NCI-H1092 (cell line): ENCODE results near the gene TRABD2B.

Source experiments
- DNase-seq: peaks from one replicate; lab custom pipeline; 2025; lab: John Stamatoyannopoulos, UW

TRABD2B gene

DNA sequence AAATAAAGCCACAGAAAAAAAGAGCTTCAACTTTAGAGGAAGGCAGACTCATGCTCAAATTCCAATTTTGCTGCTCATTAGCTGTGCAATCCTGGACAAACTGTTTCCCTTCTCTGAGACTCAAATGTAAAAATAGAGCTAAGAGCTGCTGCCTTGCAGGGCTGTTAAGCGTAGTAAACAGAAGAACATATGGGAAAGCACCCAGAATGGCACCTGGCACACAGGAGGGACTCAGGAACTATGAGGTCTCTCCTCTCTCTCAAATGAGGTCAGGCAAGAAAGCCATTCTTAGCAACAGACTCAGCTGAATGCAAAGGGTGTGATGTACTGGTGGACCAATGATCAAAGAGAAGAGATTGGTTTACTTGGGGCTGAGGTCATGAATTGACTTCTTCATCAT, 61.3 kb downstream of the TRABD2B start:
- DNase-seq: no peak

DNA sequence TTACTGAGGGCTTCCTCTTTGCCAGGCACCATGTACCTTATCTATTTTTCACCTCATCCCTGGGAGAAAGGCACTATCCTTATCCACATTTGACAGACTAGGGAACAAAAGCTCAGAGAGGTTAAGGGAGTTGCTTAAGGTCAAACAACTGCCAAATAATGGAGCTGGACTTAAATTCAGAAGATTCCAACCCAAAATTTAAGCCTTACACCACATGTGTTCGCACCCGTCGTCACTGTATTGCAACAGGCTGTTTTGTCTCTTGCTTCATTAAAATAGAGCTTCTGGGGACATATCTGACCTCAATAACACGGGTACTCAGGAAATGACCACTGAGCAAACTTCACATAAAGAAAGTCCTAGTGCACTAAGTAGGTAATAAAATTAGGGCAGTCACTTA, 62.0 kb downstream of the TRABD2B start:
- no peak for DNase-seq

DNA sequence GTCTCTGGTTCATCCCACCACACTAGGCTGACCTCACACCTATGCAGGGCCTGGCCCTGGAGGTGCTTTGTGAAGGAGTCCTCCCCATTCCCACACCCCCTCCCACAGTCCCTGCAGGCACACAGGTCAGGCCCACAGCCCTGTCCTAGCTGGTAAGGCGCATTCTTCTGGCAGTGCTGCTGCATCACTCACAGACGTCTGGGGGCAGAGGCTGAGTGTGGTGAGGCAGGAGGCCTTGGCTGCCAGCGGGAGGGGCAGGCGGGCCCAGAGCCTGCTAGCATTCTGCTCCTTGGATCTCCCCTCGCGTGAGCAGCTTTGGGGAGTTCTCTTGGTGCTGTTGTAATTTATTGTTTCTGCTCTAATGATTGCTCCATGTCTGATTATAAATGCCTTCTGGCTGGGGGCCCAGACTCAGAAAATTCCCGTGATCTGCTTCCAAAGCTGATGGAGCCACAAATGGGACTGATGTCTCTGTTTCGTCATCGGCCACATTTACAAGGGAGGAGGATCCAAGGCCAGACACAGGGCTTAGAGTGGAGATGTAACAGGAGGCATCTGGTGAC, 62.9 kb downstream of the TRABD2B start:
- DNase-seq: no peak

DNA sequence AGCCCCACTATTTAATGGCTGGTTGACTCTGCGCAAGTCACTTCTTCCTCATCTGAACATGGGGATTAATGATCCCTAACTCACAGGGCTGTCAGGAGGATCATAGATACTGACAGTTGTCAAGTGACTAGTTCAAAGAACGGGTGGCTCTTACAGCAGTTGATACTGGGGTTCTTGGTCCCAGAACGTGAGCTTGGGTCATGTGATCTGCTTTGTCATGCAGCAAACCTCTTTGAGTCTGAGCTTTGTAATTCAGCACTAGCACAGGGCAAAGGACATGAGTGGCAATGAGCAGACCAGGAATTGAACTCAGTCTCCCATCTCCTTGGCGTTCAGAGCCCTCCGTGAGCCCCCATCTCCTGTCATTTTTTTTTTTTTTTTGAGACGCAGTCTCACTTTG, 64.4 kb downstream of the TRABD2B start:
- no peak for DNase-seq

DNA sequence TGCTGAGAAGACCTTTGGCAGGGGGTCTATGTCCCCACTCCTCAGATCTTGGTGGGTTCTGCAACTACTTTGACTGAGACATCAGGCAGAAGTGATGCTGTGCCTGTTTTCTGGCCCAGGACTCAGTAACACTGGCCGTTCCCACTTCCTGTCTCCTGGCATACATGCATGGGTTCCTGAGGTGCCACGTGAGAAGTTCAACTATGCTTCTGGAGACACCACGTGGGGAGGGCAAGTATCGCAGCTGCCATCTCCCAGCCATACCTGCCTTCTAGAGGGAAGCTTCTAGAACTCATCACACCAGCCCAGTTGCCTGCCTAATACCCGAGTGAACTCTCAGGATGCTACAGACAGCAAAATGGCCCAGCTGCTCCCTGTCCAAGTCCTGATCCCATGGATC, 65.8 kb downstream of the TRABD2B start:
- DNase-seq: peak; percentile 8

DNA sequence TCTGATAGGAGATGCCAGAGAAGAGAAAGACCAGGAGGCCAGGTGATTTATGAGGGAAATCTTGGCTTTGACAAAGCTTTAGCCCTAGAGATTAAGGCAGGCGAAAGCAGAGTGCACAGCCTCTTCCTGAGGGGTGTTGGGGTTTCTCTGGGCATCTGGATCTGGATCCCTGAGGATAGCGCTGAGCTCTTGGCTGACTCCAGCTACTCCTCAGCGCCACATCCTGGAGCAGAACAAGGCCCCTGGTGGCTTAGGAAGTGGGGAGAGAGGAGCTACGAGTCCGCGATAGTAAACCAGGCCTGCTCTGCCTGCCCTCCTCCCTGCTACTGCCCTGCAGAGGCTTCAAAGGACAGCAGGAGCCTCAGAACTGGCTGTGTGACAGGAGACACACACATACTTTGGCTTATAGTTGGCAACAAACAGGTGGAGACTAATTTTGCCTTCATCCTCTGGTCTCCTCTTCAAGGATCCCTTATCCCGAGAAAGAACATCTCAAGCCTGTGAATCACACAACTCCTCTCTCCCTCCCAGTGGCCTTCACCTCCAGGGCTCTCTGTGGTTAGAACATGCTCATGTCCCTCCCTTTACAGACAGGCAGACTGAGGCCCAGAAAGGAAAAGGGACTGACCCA, 66.9 kb downstream of the TRABD2B start:
- no peak for DNase-seq

DNA sequence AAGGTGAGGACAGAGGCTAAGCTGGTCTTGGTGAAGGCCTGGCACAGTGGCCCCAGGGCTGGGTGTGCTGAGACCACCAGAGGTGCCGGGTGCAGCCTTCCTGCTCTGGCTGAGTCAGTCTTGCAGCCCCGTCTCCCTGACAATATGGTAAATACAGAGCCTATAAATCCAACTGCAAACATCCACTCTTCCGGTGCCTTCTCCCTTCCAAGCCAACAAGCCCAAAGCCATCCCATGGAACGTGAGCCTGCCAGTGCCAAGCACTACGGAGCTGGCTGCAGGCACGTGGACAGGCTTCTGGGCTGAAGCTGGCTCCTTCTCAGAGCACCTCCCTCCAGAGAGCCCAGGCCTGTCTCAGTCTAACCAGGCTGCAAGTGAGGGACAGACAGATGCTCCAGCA, 70.0 kb downstream of the TRABD2B start:
- DNase-seq: no peak

DNA sequence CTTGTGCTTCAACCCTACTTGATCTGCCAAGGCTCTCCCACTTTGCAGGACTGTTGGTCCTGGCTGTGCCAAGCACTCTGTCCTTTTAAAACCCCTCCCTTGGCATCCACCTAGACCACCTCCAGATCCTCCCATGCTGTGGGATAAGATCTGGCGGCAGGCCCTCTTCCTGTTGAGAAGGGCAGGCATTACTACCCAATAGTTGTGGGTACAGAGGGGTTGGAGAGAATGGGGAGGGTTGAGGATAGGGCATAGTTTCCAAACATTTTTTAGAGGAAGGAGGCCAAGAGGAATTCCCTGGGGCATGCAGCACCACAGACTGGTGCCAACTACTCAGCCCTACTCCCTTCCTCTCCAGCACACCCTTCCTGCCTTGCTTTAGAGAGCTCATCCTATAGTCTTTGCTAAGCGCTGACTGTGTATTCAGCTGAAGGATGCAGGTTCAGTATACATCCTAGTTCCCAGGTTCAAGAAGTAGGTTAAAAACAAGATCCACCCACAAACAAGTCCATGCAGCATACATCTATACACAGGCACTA, 70.7 kb downstream of the TRABD2B start:
- DNase-seq: no peak

DNA sequence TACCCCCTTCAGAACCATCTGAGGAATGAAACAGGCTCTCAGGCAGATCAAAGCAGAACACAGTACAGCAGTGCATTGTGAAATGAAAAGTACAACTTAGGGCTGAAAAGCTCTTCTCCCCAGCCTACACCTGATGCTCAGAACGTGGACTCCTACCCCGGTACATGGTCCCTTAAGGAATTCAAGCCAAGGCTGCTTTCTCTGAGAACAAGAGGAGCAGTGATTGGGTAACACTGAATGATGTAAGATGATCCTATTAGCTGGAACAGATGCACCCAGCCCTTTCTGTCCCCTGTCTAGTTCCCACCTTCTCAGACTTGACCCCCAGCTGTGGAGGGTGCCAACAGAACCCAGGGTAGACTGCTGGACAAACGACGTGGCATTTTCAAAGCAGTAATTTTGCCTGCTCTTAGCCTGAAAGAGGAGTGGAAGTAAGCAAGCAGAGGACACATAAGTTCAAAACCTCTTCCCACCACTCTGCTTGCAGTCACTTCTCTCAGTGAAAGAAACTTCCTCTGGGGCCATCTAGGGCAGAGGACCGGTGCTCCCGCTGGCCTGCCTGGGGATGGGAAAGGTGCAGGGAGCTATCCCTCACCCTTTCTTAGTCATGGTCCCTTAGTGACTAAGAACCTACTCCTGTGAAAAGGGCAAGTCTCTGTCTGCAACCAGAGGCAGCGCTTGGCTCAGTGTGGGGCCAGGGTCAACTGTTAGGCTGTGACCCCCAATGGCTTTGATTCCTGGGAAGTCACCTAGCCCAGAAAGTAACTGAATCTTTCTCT, 72.7 kb downstream of the TRABD2B start:
- no peak for DNase-seq

DNA sequence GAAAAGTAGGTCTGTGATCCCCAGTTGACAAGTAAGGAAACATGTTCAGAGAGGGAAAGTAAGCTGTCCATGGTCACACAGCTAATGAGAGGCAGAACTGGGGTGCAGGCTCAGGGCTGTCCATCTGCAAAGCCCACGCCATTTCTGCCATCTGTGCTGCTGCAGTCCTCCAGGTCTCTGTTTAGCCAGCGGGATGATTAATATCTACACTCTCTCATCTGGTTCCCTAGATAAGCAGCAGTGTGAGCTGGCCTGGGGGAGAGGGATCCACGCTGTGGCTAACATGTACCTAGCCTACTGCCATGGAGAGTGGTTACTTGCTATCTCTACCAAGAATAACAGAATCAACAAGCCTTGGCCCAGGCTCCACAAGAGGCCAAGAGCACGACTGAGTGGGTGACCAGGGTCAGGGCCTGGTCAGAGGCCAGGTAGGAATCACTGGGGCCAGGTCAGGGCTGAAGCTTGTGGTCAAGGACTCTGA, 75.2 kb downstream of the TRABD2B start:
- DNase-seq: no peak

DNA sequence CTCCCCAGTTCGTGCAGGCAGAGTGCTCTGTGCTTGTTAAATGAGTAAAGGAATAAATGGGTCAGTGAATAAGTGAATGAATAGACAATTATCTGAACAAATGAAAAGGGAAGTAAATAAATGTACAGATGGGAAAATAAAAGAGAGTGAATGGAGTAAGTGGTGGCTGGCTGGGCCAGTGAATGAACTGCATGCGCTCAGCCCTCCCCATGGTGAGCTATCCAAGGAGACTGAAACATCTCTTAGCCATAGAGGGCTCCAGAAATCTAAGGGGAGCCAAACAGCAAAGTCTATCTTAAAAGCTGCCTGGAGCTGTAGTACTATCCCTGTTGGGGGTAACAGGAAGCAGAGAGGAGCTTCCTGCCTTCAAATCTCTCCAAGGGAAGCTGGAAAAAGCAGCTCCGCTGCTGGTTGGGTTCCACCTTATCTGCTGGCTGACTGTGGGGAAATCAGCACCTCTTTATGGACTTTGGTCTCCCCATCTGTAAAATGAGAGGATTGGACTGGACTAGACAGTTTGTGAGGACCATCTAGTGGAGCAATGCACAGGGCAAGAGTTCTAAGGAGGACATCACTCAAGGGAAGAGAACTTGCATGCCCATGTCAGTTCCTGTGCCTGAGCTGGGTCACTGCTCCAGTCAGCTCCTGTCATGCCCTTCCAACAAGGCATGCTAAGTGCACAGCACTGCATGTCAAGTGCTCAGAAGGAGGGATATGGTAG, 77.9 kb downstream of the TRABD2B start:
- DNase-seq: no peak

DNA sequence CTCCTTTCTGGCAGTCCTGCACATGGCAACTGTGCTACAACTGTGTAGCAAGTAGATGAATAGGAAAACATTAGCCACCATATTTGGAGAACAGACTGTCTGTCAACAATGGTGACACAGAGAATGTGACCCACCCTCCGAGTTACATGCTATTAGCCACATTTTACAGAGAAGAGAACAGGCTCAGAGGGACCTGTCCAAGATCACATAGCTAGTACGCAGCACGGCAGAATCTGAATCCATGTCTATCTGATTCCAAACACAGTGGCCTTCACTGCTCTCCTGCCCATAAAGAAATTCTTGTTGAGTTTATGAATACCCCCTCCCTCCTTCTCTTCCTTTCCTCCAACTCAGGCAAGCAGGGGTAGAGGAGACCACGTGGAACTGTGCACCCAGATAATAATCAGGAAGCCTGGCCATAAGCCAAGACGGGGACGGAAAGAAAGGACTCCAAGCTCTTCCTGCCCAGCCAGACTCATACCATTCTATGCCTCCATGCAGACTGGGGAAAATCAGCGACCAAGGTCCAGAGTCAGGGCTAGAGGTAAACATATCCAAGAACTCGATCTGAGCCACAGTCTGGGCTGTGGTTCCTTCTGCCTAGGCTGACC, 78.8 kb downstream of the TRABD2B start:
- no peak for DNase-seq

DNA sequence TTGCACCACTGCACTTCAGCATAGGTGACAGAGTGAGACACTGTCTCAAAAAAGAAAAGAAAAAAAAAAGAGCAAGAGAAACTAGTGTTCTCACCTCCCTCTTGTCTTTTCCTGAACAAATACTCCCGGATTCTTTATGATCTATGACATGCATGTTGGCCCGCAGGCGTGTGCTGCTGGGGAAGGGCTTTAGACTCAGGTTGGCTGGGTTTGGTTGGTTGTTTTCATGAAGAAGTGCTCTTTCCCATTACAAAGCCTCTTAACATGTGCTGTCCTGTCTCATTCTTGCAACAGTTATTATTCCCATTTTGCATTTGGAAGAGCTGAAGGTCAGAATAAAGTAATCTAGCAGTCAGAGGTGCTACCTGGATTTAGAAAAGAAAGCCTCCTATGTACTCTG, 79.5 kb downstream of the TRABD2B start:
- no peak for DNase-seq

DNA sequence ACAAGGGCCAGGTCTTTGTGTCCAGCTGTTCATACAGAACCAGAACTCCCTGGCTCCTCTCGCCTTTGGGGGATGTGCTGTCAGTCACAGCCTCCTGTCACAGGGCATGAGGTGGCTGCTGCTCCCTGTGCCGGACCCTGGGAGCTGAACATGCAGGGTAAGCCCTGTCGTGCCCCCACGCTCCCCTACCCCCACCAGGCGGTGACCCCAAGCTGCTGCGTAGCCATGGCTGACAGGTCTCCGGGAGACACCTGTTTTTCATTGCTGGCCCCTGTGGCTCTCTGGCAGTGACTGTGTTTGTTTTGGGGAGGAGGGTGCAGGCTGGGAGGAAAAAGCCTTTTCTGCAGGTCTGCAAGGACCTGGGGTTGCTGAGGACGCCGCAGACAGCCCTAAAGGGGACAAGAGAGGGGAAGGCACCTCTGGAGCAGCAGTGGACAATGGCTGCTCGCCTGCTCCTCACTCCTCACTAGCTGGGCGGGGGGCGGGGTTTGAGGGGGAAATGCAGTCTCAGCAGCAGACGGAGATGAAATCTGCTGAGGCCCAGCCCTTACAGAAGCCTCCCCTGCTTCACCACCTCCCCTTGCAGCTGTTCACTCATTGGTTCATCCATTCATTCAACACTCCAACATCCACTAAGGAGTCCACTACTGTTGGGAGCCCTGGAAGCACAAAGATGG, 81.4 kb downstream of the TRABD2B start:
- DNase-seq: peak; percentile 60

DNA sequence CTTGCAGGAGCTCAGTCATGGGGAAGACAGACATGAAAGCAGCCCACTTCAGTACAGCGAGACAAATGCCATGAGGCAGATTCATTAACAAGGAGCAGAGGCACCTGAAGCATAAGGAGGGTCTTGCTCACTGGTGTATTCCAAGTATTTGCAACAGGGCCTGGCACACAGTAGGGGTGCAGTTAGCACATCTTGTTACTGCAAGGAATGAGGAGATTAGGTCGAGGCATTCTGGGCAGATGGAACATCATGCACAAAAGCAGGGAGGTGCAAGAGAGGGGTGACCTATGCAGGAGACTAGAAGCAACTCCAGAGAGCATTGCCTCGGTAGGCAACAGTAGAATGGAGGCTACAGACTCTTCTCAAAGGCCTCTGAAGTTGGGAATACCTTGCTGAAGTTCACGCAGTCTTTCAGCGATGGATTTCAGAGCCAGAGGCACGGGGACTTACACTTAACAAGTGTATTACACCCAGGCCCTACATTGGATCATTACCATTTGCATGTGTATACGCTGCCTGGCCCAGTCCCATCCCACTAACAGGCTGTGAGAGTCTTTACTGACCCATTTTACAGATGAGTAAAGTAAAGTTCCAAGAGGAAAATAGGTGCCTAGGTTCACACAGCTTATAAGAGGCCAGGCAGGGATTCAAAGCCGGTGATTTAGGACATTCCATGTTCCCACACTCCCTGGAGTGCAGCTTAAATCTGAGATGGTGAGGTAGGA, 82.1 kb downstream of the TRABD2B start:
- DNase-seq: no peak

DNA sequence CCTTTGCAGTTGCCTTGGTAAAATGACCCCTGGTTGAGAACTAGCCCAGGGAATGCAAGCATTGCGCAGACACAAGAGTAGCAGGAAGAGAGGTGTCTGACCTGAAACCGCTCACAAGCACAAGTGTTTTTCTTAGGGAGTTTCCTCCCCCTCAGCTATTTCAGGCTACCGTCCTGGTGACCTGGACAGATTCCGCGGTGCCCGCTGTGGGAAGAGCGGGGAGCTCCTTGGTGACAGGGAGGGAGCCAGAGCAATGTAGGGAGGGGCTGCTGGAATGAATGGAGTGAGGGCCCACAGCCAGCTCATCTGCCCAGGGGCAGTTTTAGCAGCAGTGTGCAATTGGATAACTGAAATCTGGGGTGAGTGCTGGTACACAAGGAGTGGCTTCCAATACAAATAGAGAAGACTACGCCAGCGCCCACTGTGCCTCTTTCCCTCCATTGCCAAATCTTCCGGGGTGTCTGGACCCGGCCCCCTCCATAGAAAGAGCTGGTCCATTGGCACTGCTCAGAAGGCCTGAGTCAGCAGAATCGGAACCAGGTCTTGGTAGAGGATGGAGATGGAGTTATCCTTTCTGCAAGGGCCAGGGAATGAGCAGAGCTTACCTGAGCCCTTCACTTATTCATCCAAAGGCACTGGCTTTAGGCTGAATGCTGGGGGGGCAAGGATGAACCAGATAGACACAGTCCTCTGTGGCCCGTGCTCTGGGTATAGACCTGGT, 82.8 kb downstream of the TRABD2B start:
- DNase-seq: no peak

DNA sequence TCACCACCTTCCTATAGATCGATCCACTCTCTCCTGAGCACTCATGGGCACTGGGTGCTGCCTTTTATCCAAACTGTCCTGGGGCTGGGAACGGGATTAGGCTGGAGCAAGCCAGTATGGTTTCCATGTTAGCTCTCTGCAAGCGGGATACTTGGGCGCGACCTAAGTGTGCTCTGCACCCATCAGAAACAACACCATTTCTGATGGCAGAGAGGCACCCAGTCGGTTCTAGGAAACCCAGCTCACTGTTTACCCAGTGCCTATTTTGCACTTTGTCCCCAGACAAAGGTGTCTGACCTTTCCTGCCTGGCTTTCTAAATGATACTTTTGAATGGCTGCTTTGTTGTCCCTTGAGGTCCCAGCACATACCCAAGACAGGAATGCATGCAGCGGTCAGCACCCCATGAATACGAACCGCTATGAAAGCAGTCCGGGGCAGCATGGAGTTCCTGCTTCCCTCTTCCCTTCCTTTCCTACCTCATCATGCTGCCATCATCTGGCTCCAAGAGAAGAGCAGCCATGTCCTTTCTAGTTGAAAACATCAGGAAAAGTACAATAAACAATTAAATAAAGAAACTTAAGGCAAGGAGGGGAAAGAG, 83.9 kb downstream of the TRABD2B start:
- no peak for DNase-seq

DNA sequence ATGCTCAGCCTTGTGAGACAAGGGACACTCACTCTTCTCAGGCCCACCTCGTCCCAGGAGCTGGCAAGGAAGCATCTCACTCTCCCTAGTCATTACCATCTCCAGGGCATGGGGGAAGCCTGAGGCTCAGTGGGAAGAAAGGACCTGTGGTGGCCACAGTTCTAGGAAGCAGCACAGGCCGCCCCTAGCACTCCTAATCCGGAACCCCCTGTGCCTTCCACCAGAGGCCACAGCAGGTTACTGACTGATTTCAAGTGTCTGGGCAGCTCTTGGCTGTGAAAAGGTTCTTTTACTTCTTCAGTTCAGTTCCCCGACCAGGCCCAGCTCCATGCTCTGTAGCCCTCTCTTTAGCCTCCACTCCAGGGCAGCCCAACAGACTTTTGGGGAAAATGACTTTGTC, 84.4 kb downstream of the TRABD2B start:
- no peak for DNase-seq

DNA sequence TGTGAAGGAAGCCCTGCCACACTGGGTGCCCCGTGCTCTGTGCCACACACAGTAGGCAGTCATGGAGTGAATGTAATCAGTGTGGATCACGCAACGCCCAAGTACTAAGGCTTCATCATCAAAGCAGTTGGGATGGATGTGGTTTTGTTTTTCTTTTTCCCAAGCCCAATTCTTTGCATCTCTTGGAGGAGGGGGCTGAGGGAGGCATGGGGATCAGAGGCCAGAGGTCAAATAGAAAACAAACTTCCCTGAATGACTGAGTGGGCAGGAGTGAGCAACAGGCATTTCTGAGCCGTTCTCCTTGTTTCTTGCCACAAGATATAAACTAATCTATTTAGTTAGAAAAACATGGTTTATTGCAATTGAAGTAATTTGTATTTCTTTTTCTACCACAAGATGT, 85.3 kb downstream of the TRABD2B start:
- DNase-seq: no peak

DNA sequence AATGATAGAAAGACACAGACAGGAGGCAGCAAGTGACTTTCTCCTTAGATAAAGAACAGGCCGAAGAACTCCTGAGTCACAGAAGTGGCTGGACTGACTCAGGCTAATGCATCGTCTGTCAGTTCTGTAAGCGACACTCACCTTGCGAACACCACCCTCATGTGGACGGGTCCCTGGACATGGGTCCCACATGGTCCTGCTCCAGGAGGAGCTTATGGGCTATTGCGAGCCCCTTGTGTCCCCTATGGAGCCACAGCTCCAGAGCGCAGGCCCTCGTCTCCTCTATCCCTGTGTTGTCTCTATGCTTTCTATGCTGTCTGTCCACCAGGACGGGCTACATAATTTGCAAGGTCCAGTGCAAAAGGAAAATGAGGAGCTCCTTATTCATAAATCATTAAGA, 85.8 kb downstream of the TRABD2B start:
- DNase-seq: no peak
